HCT116 (cell line): ENCODE data around the gene SERPINB12. TPM values are rescaled to one million over a fixed set of nuclear protein-coding genes. Genes with fewer than 3 reads are reported as not detected.

ENCODE experiments used
- ATAC-seq: fragments of 200-7000 bp; cut with Tn5 transposase; 2 replicates; pipeline ENCODE4 v1.9.1; 2020; ENCODE audit warnings: mild to moderate bottlenecking, moderate library complexity
- BruUV-seq: library from RNA; stranded (reverse); fragments of 400-500 nt; replicated peaks from 2 replicates; lab custom pipeline; 2021; lab: Mats Ljungman, UMichigan
- CTCF ChIA-PET: fragments of 300-600 bp; sonication (Branson Sonifier 250); formaldehyde crosslinking; loops from one replicate; lab custom pipeline; 2021; ENCODE audit warnings: antibody characterized with exemption; lab: Charles Lee
- POLR2A ChIA-PET: fragments of 300-600, 350-600 bp; sonication (Branson Sonifier 250); formaldehyde crosslinking; loops from one replicate; lab custom pipeline; 2021; ENCODE audit warnings: antibody characterized with exemption; lab: Charles Lee
- RAD21 ChIA-PET, 2 experiments: fragments of 300-600 bp; sonication (Branson Sonifier 250); formaldehyde crosslinking; loops; one replicate each; lab custom pipeline; 2023; ENCODE audit warnings: low total read pairs in 2 of 2; ENCODE audit not compliant: uncharacterized antibody in 2 of 2, unreplicated experiment in 2 of 2, low non-redundant PET in 1 of 2; lab: Charles Lee
- DNase-seq: peaks from one replicate; pipeline ENCODE4 v3.0.0-alpha.2; 2010; ENCODE audit warnings: low read depth, low spot score
- H2AFZ ChIP-seq: fragments of 200-600 bp; shearing (Covaris generic), sonication (generic); 2 replicates; pipeline ENCODE4 v1.6.1; 2017; ENCODE audit warnings: low read depth, mixed run types, mixed read lengths, antibody characterized with exemption, low read length; ENCODE audit not compliant: poor library complexity, severe bottlenecking
- H3K27ac ChIP-seq: 2 replicates; pipeline ENCODE4 v1.5.1; 2012; ENCODE audit warnings: low read depth, low read length
- H3K27me3 ChIP-seq: fragments of 200-600 bp; sonication (generic); 2 replicates; pipeline ENCODE4 v1.6.1; 2016; ENCODE audit warnings: mixed run types, low read length, mixed read lengths; ENCODE audit not compliant: insufficient read depth
- H3K36me3 ChIP-seq, 2 experiments: fragments of 200-500 bp in 1 of 2; fragments of 200-600 bp in 1 of 2; sonication (Bioruptor generic) in 1 of 2; sonication (generic) in 1 of 2; 2 replicates each; pipeline versions ENCODE4 v1.5.1 to v1.6.1; 2014 to 2016; ENCODE audit warnings: low read length in 2 of 2, inconsistent platforms in 1 of 2, mixed read lengths in 1 of 2, mixed run types in 1 of 2; ENCODE audit not compliant: insufficient read depth in 2 of 2, control insufficient read depth in 1 of 2
- H3K4me1 ChIP-seq, 2 experiments: fragments of 200-600 bp in 1 of 2; sonication (generic) in 1 of 2; 2 replicates each; pipeline versions ENCODE4 v1.5.1 to v1.6.1; 2012 to 2017; ENCODE audit warnings: low read length in 2 of 2, inconsistent platforms in 1 of 2, mild to moderate bottlenecking in 1 of 2, mixed read lengths in 1 of 2, mixed run types in 1 of 2, moderate library complexity in 1 of 2; ENCODE audit not compliant: insufficient read depth in 2 of 2, control insufficient read depth in 1 of 2
- H3K4me2 ChIP-seq: fragments of 200-600 bp; sonication (generic); 2 replicates; pipeline ENCODE4 v1.6.1; 2017; ENCODE audit warnings: mixed run types, low read length, mixed read lengths
- H3K4me3 ChIP-seq, 2 experiments: fragments of 200-600 bp in 1 of 2; sonication (generic) in 1 of 2; replicated peaks in 1 of 2; 2 replicates each; pipeline ENCODE4 v1.5.1; 2011 to 2016; ENCODE audit warnings: low read length in 2 of 2, control low read depth in 1 of 2, low read depth in 1 of 2, mild to moderate bottlenecking in 1 of 2, mixed read lengths in 1 of 2, mixed run types in 1 of 2
- H3K79me2 ChIP-seq: fragments of 200-600 bp; sonication (generic); 2 replicates; pipeline ENCODE4 v1.6.1; 2017; ENCODE audit warnings: mild to moderate bottlenecking, mixed run types, low read length, moderate library complexity, mixed read lengths; ENCODE audit not compliant: insufficient read depth
- H3K9ac ChIP-seq: fragments of 200-600 bp; sonication (generic); 2 replicates; pipeline ENCODE4 v1.6.1; 2016; ENCODE audit warnings: low read length, mixed read lengths
- H3K9me2 ChIP-seq: fragments of 200-600 bp; sonication (generic), shearing (Covaris generic); 2 replicates; pipeline ENCODE4 v1.6.1; 2017; ENCODE audit warnings: mixed run types, mild to moderate bottlenecking, moderate library complexity; ENCODE audit not compliant: insufficient read depth
- H3K9me3 ChIP-seq, 2 experiments: fragments of 200-500 bp in 1 of 2; fragments of 200-600 bp in 1 of 2; sonication (Bioruptor generic) in 1 of 2; sonication (generic) in 1 of 2; 2 replicates each; pipeline ENCODE4 v1.6.1; 2014 to 2017; ENCODE audit warnings: low read length in 2 of 2, mixed read lengths in 2 of 2, inconsistent platforms in 1 of 2, low read depth in 1 of 2, mild to moderate bottlenecking in 1 of 2, mixed run types in 1 of 2, moderate library complexity in 1 of 2; ENCODE audit not compliant: control insufficient read depth in 1 of 2, insufficient read depth in 1 of 2
- H4K20me1 ChIP-seq: fragments of 200-600 bp; sonication (generic), shearing (Covaris generic); 2 replicates; pipeline ENCODE4 v1.6.1; 2017; ENCODE audit warnings: mixed run types, mild to moderate bottlenecking, moderate library complexity; ENCODE audit not compliant: insufficient read depth
- ATF3 ChIP-seq: IDR thresholded peaks from 2 replicates; pipeline ENCODE4 v1.6.1; 2012
- CTCF ChIP-seq, 3 experiments: fragments of 200-600 bp in 1 of 3; sonication (generic) in 1 of 3; IDR thresholded peaks in 2 of 3; conservative IDR thresholded peaks in 1 of 3; 2 replicates each; pipeline ENCODE4 v1.5.1; 2012 to 2017; ENCODE audit warnings: low read depth in 2 of 3, low read length in 2 of 3, antibody characterized with exemption in 1 of 3, borderline replicate concordance in 1 of 3, control low read depth in 1 of 3, mild to moderate bottlenecking in 1 of 3, mixed read lengths in 1 of 3, mixed run types in 1 of 3, moderate library complexity in 1 of 3; ENCODE audit not compliant: insufficient read depth in 1 of 3
- EGR1 ChIP-seq: IDR thresholded peaks from 2 replicates; pipeline ENCODE4 v1.6.1; 2012; ENCODE audit warnings: low read depth
- ELF1 ChIP-seq: IDR thresholded peaks from 2 replicates; pipeline ENCODE4 v1.6.1; 2012; ENCODE audit warnings: low read depth, borderline replicate concordance
- EZH2 ChIP-seq: fragments of 200-600 bp; sonication (generic); IDR thresholded peaks from 2 replicates; pipeline ENCODE4 v1.6.1; 2017; ENCODE audit warnings: antibody characterized with exemption, mixed run types
- EZH2phosphoT487 ChIP-seq: fragments of 200-600 bp; IDR thresholded peaks from 2 replicates; pipeline ENCODE4 v1.6.1; 2018; ENCODE audit warnings: antibody characterized with exemption, borderline replicate concordance
- POLR2A ChIP-seq: IDR thresholded peaks from 2 replicates; pipeline ENCODE4 v1.7.0; 2011; ENCODE audit warnings: borderline replicate concordance; ENCODE audit not compliant: insufficient read depth, insufficient read length; ENCODE audit errors: extremely low read depth
- RAD21 ChIP-seq: IDR thresholded peaks from 2 replicates; pipeline ENCODE4 v1.6.1; 2012; ENCODE audit warnings: low read depth, mild to moderate bottlenecking
- REST ChIP-seq: IDR thresholded peaks from 2 replicates; pipeline ENCODE4 v1.6.1; 2012; ENCODE audit warnings: low read depth
- SIN3A ChIP-seq: IDR thresholded peaks from 2 replicates; pipeline ENCODE4 v1.6.1; 2012; ENCODE audit warnings: low read depth
- SP1 ChIP-seq: IDR thresholded peaks from 2 replicates; pipeline ENCODE4 v1.6.1; 2012; ENCODE audit warnings: low read depth
- SRF ChIP-seq: IDR thresholded peaks from 2 replicates; pipeline ENCODE4 v1.6.1; 2012; ENCODE audit warnings: low read depth
- TCF7L2 ChIP-seq: IDR thresholded peaks from 2 replicates; pipeline ENCODE4 v1.7.0; 2011; ENCODE audit warnings: borderline replicate concordance, inconsistent platforms; ENCODE audit not compliant: insufficient read depth, insufficient read length; ENCODE audit errors: extremely low read depth
- ZBTB33 ChIP-seq: IDR thresholded peaks from 2 replicates; pipeline ENCODE4 v1.6.1; 2011; ENCODE audit warnings: mild to moderate bottlenecking, low read length, moderate library complexity; ENCODE audit not compliant: insufficient replicate concordance; ENCODE audit errors: extremely low read depth
- ZFX ChIP-seq: fragments of 450-650 bp; IDR thresholded peaks from 2 replicates; pipeline ENCODE4 v1.6.1; 2017
- intact Hi-C: fragments of 100-400 bp; cut with micrococcal nuclease; formaldehyde crosslinking; loops from 2 replicates; pipeline ENCODE4 v1.10.0; 2022
- total RNA-seq: library from RNA; stranded (reverse); gene quantifications from one replicate; pipeline ENCODE4 v1.2.1, GENCODE V29; 2021; ENCODE audit not compliant: unreplicated experiment

Gene SERPINB12
- total RNA-seq, 1 experiment from 2014 or later: not detected

DNA sequence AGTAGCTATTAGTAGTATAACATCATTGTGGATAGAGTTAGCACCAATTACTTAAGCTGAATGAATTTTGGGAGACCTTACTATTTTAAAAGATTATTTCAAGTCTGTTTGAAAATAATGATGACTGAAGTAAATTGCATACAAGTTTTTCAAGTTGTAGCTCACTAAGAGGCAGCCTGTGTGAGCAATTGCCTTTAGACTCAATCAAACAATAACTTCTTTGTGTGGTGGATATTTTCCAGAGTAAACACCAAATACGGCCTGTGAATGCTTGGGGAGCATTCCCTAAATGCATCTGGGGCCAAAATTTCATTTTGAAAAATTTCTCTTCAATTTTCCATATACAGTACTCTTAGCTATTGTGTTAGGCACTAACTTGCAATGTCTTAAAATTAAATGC, 7.9 kb downstream of the SERPINB12 start:
- no peaks in the 10 kb centered on the region for H3K79me2 ChIP-seq
- H3K27ac ChIP-seq: no peak overlapping the region
- ChIA-PET CTCF (interaction anchor here (1.2 kb wide), 1 partner anchor 10 kb away, joined by 3 read pairs; no protein-coding TSS in a partner anchor), POLR2A (no interaction called here), RAD21 (no interaction called here)
- TF ChIP-seq SIN3A: no peak
- TF ChIP-seq REST: no peak
- no peak for TF ChIP-seq RAD21
- no peak for TF ChIP-seq EZH2phosphoT487
- no peak for TF ChIP-seq SRF
- no peak for TF ChIP-seq SP1
- no peak for TF ChIP-seq POLR2A
- no peak for TF ChIP-seq EGR1
- no peak for TF ChIP-seq ZFX
- no peak for TF ChIP-seq TCF7L2
- no peak for TF ChIP-seq ELF1
- no peak for TF ChIP-seq ZBTB33
- TF ChIP-seq ATF3: no peak
- TF ChIP-seq CTCF (IDR thresholded peaks at IDR 0.05 in 2 of 3, conservative IDR thresholded peaks at IDR 0.05 in 1 of 3; ENCODE audit: borderline replicate concordance in 1 of 3, insufficient read depth in 1 of 3, low read depth in 2 of 3, low read length in 2 of 3): no peak
- TF ChIP-seq EZH2: no peak
- H2AFZ ChIP-seq: no peak overlapping the region
- H3K9me2 ChIP-seq: no peaks in the 10 kb centered on the region
- H3K4me1 ChIP-seq: peaks cover 0 to 9% of the 10 kb centered on the region in 2 experiments; a peak in 1 of 4 replicates
- H3K4me2 ChIP-seq: no peak overlapping the region
- no peaks in the 10 kb centered on the region for H4K20me1 ChIP-seq
- no peaks in the 10 kb centered on the region for H3K36me3 ChIP-seq
- intact Hi-C loops: no loop called here
- DNase-seq (no peak), ATAC-seq (no peak)
- no peaks in the 10 kb centered on the region for H3K9me3 ChIP-seq
- no peak overlapping the region for H3K9ac ChIP-seq
- no TSS peak for BruUV-seq
- H3K27me3 ChIP-seq: no peaks in the 10 kb centered on the region
- no peak overlapping the region for H3K4me3 ChIP-seq
